ENCODE data around the gene STK17B.
"Not testable (repeated sequence)": the region's sequence is repeated elsewhere in the genome, so short reads cannot be mapped to it uniquely, and the experiment has no call there.

Gene STK17B

DNA sequence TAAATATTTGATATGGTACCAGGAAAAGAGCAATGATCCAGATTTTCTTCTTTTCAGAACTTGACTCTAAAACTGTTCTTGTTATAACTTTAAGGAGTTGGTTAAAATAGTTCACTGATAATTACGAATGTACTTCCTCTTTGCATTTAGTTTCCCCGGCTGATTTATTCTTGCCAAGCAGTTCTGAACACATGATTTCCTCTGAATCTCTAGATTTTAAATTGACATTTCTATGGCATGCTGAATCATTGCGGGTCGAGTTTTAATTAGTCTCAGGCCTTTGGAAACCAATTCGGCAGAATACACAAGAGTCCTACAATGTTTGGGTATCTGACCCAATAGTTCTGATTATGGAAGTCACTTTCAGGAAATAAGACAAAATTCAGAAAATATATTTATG lies 65.4 kb downstream of the STK17B start:
- no peak for DNase-seq

DNA sequence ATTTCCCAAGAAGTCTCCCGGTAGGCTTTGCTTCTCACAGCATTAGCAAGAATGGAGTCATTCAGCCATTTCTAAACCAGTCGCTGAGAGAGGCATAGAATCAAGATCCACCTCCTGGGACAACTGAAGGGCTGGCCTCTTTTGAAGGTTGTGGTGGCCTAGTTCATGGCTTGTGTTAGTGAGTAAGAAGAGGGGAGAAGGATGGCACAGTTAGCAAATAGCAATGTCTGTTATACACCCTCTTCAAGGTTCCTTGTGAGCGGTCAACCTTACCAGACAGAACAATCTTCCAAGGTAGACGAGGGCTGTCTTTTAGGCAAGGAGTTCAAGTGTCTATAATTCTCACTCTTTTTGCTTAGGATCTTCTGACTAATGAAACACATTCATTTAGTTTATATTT lies 67.3 kb downstream of the STK17B start:
- no peak for DNase-seq

DNA sequence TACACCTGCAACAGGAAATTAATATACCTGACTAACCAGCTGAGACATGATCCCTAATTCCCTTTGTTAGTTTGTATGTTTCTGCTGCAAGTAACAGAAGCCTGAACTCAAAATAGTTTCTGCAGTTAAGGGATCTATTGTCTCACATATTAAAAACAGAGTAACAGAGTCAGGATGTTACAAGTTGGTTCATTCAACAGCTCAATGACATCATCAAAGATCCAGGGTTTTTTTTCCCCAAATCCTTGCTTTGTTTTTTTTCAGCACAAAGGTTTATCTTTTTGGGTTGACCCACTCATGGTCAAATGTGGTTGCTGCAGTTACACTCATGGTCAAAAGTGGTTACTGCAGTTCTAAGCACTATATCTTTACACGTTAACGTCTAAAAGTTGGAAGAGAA lies 67.8 kb downstream of the STK17B start:
- DNase-seq = no peak

DNA sequence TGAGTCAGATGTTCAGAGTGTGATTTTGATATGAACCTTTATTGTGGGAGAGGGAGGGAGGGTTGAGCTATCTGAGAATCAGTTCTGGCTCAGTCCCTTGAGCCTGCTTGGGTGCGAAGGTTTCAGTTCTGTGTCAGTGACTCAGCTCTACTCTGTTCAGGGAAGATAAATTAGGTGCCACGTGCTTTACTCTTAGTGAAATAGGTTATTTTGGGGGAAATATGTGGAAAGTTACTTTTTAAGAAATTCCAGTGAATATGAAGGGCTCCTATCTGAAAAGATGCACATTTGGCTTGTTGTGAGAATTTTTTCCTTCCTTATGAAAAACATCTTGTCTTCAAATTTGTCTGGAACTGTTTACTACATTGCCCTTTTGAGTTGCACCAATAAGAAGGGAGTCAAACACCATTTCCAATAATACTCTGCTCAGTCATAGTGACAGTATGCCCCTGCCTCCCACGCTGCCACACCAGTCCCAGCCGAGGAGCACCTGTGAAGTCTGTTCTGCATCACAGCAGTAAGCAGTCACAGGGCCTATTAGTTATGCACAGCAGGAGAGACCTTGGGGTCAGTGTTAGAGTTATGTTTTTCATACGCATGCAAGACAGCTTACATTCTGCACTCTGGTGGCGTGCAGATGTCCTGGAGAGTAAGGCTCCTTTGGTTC lies 69.9 kb downstream of the STK17B start:
- no peak for DNase-seq

DNA sequence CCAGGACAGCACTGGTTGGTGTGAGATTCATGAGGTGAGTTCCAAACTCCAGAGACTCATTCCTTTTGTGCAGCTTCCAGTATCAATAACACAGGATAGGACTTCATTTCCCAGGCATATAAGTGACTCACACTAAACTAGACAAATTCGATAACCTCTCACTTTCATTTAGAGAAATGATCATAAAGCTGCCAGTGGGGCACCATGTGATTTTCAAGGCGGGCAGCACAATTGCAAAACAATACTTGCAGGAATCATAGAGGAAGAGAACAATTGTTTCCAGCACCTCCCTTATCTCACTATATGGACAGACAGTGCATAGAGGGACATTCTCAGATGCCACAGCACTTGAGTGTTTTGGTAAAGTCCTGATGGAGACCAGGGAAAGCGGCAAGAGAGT lies 71.5 kb downstream of the STK17B start:
- DNase-seq = no peak

DNA sequence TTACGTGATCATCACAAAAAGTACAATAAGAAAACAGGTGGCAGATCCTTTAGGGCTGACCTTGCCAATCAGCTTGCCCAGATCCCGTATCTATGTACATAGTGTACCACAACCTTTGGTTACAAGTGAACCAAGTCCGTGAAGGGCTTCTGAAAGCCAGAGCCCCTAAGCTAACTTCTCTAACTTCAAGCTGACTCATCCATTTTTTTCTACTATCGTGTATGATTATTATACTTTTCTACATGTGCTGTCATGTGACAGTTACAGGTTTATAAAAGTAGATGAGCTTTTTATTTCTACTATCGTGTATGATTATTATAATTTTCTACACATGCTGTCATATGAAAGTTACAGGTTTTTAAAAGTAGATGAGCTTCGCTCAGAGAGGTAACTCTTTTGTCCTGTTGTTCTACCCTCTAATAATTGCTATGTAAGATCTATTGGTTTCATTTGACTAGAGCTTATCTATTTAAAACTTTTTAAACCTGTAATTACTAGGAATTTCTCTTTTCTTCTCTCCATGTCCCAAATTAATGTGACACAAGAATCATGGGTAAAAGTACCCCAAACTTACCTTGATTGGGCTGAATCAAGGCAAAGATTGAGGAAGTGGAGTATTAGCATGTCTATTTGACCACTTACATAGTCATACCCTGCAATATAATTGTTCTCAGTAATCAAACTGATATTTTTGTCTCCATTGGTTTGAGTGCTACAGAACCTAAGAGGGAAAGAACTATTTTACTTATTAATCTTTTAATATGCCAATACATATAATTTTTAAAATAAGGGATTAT lies 73.3 kb downstream of the STK17B start:
- DNase-seq = no peak

DNA sequence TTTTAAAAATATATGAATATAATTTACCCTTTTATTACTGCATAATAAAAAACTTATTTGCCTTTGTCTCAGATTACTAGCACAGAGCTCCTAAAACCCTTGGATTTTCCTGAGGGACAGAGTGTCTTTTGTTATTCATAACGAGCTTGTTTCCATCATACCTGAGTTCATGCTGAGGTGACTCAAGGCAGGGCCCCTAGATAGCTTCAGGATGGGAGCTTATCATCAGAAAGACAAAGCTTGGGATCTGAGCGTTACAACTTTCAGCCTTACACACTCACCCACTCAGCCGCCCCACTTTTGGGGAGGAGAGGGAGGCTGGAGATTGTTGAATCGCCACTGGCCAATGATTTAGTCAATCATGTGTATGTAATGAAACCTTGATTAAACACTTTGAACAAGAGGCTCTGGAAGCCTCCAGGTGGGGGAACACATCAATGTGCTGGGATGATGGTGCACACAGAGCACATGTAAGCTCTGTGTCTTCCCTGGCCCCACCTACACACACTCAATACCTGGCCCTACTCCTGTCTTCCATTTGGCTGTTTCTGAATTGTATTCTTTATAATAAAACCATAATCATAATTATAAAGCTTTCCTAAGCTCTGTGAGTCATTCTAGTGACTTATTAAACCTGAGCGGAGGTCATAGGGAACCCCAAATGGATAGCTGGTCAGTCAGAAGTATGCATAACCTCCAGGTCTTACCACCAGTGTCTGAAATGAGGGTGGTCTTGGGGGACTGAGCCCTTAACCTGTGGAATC lies 74.2 kb downstream of the STK17B start:
- no peak for DNase-seq

DNA sequence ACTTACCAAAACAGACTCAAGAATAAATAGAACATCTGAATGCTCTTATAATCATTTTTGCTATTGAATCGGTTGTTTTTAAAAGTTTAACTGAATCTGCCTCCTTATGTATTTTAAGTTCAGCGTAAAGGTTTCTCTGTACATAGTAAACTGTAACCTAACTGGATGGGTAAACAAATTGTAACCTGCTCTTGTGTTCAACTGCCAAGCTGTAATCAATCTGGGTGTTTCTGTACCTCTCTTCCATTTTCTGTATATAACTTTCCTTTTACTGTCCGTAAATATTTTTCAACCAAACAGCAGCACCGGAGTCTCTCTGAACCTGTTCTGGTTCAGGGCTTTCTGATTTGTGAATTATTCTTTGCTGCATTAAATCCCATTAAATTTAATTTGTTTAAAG lies 75.1 kb downstream of the STK17B start:
- DNase-seq = no peak

DNA sequence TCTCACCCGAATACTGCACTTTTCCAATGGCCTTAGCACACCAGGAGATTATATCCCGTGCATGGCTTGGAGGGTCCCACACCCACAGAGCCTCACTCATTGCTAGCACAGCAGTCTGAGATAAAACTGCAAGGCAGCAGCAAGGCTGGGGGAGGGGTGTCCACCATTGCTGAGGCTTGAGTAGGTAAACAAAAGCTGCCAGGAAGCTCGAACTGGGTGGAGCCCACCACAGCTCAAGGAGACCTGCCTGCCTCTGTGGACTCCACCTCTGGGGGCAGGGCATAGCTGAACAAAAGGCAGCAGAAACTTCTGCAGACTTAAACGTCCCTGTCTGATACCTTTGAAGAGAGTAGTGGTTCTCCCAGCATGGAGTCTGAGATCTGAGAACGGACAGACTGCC lies 81.9 kb downstream of the STK17B start:
- not testable (repeated sequence) for DNase-seq

DNA sequence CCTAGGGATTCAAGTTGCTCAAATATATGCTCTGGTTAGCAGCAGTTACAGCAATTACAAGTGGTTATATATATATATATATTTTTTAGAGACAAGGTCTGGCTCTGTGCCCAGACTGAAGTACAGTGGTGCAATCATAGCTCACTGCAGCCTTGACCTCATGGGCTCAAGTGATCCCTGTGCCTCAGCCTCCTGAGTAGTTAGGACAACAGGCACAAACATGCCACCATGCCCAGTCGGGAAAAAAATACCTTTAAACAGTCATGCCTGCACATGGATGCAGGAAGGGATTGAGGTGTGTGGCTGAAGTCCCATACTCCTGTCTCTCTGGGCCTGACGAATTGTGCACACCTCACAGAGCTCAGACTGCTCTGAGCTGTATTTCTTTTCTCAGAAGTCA lies 83.2 kb downstream of the STK17B start:
- no peak for DNase-seq

DNA sequence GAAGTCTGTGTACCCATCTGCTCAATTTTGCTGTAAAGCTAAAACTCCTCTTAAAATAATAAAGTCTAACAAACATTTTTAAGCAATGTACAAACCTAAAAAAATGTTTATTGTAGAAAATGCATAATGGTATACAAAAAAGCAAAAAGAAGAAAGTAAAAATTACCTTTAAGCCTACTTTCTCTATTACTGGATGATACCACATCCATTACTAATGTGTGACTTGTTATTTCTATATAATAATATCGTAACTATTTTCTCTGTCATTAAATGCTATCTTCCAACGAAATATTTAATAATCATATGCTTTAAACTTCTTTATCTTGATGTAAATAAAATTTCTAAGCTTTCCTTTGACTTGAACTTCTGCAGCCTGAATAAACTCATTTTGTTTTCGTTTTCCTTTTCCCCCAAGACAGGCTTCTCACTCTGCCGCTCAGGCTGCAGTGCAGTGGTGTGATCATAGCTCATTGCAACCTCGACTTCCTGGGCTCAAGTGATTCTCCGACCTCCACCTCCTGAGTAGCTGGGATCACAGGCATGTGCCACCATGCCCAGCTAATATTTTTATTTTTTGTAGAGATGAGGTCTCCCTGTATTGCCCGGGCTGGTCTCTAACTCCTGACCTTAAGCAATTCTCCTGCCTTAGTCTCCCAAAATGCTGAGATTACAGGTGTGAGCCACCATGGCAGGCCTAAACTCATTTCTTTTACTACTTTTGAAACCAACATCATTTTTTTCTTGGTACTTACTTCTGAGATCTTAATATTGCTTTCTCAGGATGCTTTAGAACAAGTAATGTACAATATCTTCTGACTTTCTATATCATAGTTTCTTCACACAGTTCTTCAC lies 84.6 kb downstream of the STK17B start:
- no peak for DNase-seq

DNA sequence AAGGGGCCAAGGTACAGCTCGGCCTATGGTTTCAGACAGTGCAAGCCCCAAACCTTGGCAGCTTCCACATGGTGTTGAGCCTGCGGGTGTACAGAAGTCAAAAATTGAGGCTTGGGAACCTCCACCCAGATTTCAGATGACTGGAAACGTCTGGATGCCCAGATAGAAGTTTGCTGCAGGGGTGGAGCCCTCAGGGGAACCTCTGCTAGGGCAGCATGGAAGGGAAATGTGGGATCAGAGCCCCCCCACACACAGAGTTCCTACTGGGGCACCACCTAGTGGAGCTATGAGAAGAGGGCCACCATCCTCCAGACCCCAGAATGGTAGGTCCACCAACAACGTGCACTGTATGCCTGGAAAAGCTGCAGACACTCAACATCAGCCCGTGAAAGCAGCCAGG lies 87.8 kb downstream of the STK17B start:
- DNase-seq = no peak
